ENCODE data around the gene JAML. TPM values are rescaled to one million over a fixed set of nuclear protein-coding genes. Genes with fewer than 3 reads are reported as not detected.
"Not testable (repeated sequence)": the region's sequence is repeated elsewhere in the genome, so short reads cannot be mapped to it uniquely, and the experiment has no call there.

JAML gene
- polyA plus RNA-seq, 1 donor from 2014 or later = 0.28 TPM

- no peak overlapping the region for H3K4me2 ChIP-seq (ENCODE audit: low read length)
- no peaks in the 10 kb centered on the region for H3K79me2 ChIP-seq (replicated peaks; ENCODE audit: insufficient read depth, low read length)
- H4K20me1 ChIP-seq (ENCODE audit: insufficient read depth) = no peaks in the 10 kb centered on the region
- no peaks in the 10 kb centered on the region for H3K36me3 ChIP-seq (ENCODE audit: insufficient read depth, low read length)
- no peaks in the 10 kb centered on the region for H3K9me3 ChIP-seq (ENCODE audit: low read length)
- H3F3A ChIP-seq (ENCODE audit: insufficient read depth, low read length, poor library complexity, severe bottlenecking) = no peaks in the 10 kb centered on the region
- no peaks in the 10 kb centered on the region for H3K27me3 ChIP-seq (ENCODE audit: insufficient read depth, low read depth, low read length)
- H3K9me2 ChIP-seq (ENCODE audit: insufficient read depth, low read length) = no peaks in the 10 kb centered on the region
- no peak overlapping the region for H2AFZ ChIP-seq (ENCODE audit: low read depth, low read length)
- H3K4me3 ChIP-seq (ENCODE audit: low read length) = no peak overlapping the region
- TF ChIP-seq RAD21 (conservative IDR thresholded peaks at IDR 0.05) (no peak), EP300 (conservative IDR thresholded peaks at IDR 0.05; ENCODE audit: poor library complexity, severe bottlenecking) (no peak), REST (IDR thresholded peaks at IDR 0.05; ENCODE audit: borderline replicate concordance) (no peak), POLR2AphosphoS5 (IDR thresholded peaks at IDR 0.05) (no peak), TAF1 (IDR thresholded peaks at IDR 0.05; ENCODE audit: low read depth) (no peak), MXI1 (conservative IDR thresholded peaks at IDR 0.05; ENCODE audit: poor library complexity, severe bottlenecking) (no peak), CTCF (IDR thresholded peaks at IDR 0.05; ENCODE audit: poor library complexity, severe bottlenecking) (no peak), SMC3 (conservative IDR thresholded peaks at IDR 0.05; ENCODE audit: poor library complexity) (no peak), EZH2 (IDR thresholded peaks at IDR 0.05; ENCODE audit: borderline replicate concordance, insufficient read depth, low read length, poor library complexity, severe bottlenecking) (no peak)
- H3K9ac ChIP-seq (ENCODE audit: low read length) = no peak overlapping the region
- no peak overlapping the region for H3K27ac ChIP-seq (ENCODE audit: low read length)
Measured at GRCh38 chr11:118184784-118185579, 39.8 kb downstream of the JAML start.

- H3K27me3 ChIP-seq (ENCODE audit: insufficient read depth, low read depth, low read length); H3F3A ChIP-seq (ENCODE audit: insufficient read depth, low read length, poor library complexity, severe bottlenecking); H3K9me2 ChIP-seq (ENCODE audit: insufficient read depth, low read length); H3K27ac ChIP-seq (ENCODE audit: low read length); H3K9ac ChIP-seq (ENCODE audit: low read length); H3K4me2 ChIP-seq (ENCODE audit: low read length); H3K79me2 ChIP-seq (replicated peaks; ENCODE audit: insufficient read depth, low read length); H2AFZ ChIP-seq (ENCODE audit: low read depth, low read length); H3K36me3 ChIP-seq (ENCODE audit: insufficient read depth, low read length); H3K4me3 ChIP-seq (ENCODE audit: low read length); H4K20me1 ChIP-seq (ENCODE audit: insufficient read depth); H3K9me3 ChIP-seq (ENCODE audit: low read length): not testable (repeated sequence)
Measured at GRCh38 chr11:118183691-118184090, 41.1 kb downstream of the JAML start.

All from neural cell (in vitro differentiated cells).